CD4-positive, alpha-beta T cell treated with Interleukin-17A for 4 hours (primary cell): ENCODE measurements around the gene AIFM3.

ENCODE experiments used
- DNase-seq: peaks from one replicate; pipeline ENCODE4 v3.0.0-alpha.2; 2020; ENCODE audit warnings: mixed read lengths

Gene AIFM3

GRCh38 chr22:21010426-21011113 lies 43.5 kb downstream of the AIFM3 start:
- no peak for DNase-seq

GRCh38 chr22:21012446-21013407 lies 45.7 kb downstream of the AIFM3 start:
- DNase-seq, result no peak

GRCh38 chr22:21013657-21014201 lies 46.7 kb downstream of the AIFM3 start:
- DNase-seq, result no peak

GRCh38 chr22:21014202-21014725 lies 47.2 kb downstream of the AIFM3 start:
- DNase-seq, result peak; percentile 93

GRCh38 chr22:21014726-21015465 lies 47.8 kb downstream of the AIFM3 start, which contains the start of gene P2RX6:
TSS of gene P2RX6 (plus strand) at chr22:21015165. CDS start at chr22:21015175, 10 bp downstream.
- DNase-seq, result no peak

GRCh38 chr22:21015466-21016006 lies 48.5 kb downstream of the AIFM3 start:
- DNase-seq, result no peak

GRCh38 chr22:21016644-21017420 lies 49.8 kb downstream of the AIFM3 start:
- no peak for DNase-seq

- DNase-seq, result no peak
These were observed 51.3 kb downstream of the AIFM3 start for GRCh38 chr22:21018314-21018713.

- DNase-seq, result no peak
These were observed 53.9 kb downstream of the AIFM3 start for GRCh38 chr22:21020802-21021429.

GRCh38 chr22:21022507-21022906 lies 55.5 kb downstream of the AIFM3 start:
- DNase-seq, result no peak

- DNase-seq, result no peak
These were observed 56.0 kb downstream of the AIFM3 start for GRCh38 chr22:21022955-21023614.

GRCh38 chr22:21025266-21025665 lies 58.2 kb downstream of the AIFM3 start:
- DNase-seq, result peak; percentile 37

- DNase-seq, result no peak
These were observed 59.0 kb downstream of the AIFM3 start for GRCh38 chr22:21025763-21026755.

- DNase-seq, result no peak
These were observed 60.0 kb downstream of the AIFM3 start for GRCh38 chr22:21026783-21027692.

- no peak for DNase-seq
These were observed 61.5 kb downstream of the AIFM3 start for GRCh38 chr22:21028277-21029251.

GRCh38 chr22:21029486-21030025 lies 62.5 kb downstream of the AIFM3 start:
- no peak for DNase-seq
